ENCODE measurements around the gene CPNE2. TPM values are rescaled to one million over a fixed set of nuclear protein-coding genes. Genes with fewer than 3 reads are reported as not detected.

Gene CPNE2
- total and polyA plus RNA-seq, 8 donors, result 49.4 to 72.1 (median 67.5) TPM

- peak in 2 of 4 donors; percentile 25 to 52 for DNase-seq
- Histone ChIP-seq H3K4me3 (no peak overlapping the region), H3K9me3 (no peaks in the 10 kb centered on the region), H3K4me1 (peaks cover 0 to 41% of the 10 kb centered on the region in 2 donors), H3K27ac (peak overlapping the region in 1 of 2 donors; percentile 16), H3K36me3 (peaks cover 0 to 26% of the 10 kb centered on the region in 2 donors), H3K27me3 (no peaks in the 10 kb centered on the region)
- intact Hi-C loops (cut with DNase I), result no loop called here
- TF ChIP-seq CTCF (IDR thresholded peaks at IDR 0.05), result no peak
- no peak for ATAC-seq
Measured at GRCh38 chr16:57137043-57137442, 44.7 kb downstream of the CPNE2 start.

- H3K36me3 ChIP-seq, result peaks cover 0 to 23% of the 10 kb centered on the region in 2 donors
- no peaks in the 10 kb centered on the region for H3K27me3 ChIP-seq
- ATAC-seq (no peak), DNase-seq (peak in 2 of 4 donors; percentile 28 to 29)
- H3K4me1 ChIP-seq, result peaks cover 0 to 43% of the 10 kb centered on the region in 2 donors
- intact Hi-C loops (cut with DNase I), result no loop called here
- H3K4me3 ChIP-seq, result no peak overlapping the region
- peak overlapping the region in 1 of 2 donors; percentile 16 for H3K27ac ChIP-seq
- no peak for TF ChIP-seq CTCF (IDR thresholded peaks at IDR 0.05)
- H3K9me3 ChIP-seq, result no peaks in the 10 kb centered on the region
Measured at GRCh38 chr16:57137566-57138273, 45.3 kb downstream of the CPNE2 start.

- H3K4me3 ChIP-seq, result no peak overlapping the region
- no peak for TF ChIP-seq CTCF (IDR thresholded peaks at IDR 0.05)
- H3K27me3 ChIP-seq, result no peaks in the 10 kb centered on the region
- peak in 2 of 4 donors; percentile 13 to 16 for DNase-seq
- H3K4me1 ChIP-seq, result peaks cover 0 to 48% of the 10 kb centered on the region in 2 donors
- intact Hi-C loops (cut with DNase I), result no loop called here
- peaks cover 0 to 23% of the 10 kb centered on the region in 2 donors for H3K36me3 ChIP-seq
- H3K9me3 ChIP-seq, result no peaks in the 10 kb centered on the region
- ATAC-seq, result no peak
- H3K27ac ChIP-seq, result no peak overlapping the region
Measured at GRCh38 chr16:57138281-57138935, 46.0 kb downstream of the CPNE2 start.

GRCh38 chr16:57140931-57141668 is 48.7 kb downstream of the CPNE2 start:
- H3K27me3 ChIP-seq, result no peaks in the 10 kb centered on the region
- intact Hi-C loops (cut with DNase I), result no loop called here
- peaks cover 0 to 17% of the 10 kb centered on the region in 2 donors for H3K36me3 ChIP-seq
- DNase-seq, result peak in 1 of 4 donors; percentile 47
- H3K4me3 ChIP-seq, result no peak overlapping the region
- no peaks in the 10 kb centered on the region for H3K9me3 ChIP-seq
- H3K27ac ChIP-seq, result peak overlapping the region in 1 of 2 donors; percentile 63
- no peak for TF ChIP-seq CTCF (IDR thresholded peaks at IDR 0.05)
- H3K4me1 ChIP-seq, result peaks cover 0 to 58% of the 10 kb centered on the region in 2 donors
- ATAC-seq, result no peak

All from left lung (tissue), 10 donors.